GM12892 (cell line): ENCODE data around the gene TMC6.

Source experiments
- DNase-seq: peaks from one replicate; pipeline ENCODE4 v3.0.0; 2011; ENCODE audit not compliant: insufficient read length
- FAIRE-seq: peaks from 2 replicates; lab custom pipeline; 2011; peaks lifted over from hg19 to GRCh38; lab: Jason Lieb, UNC
- POLR2A ChIP-seq: IDR thresholded peaks from 2 replicates; pipeline ENCODE4 v1.6.1; 2011; ENCODE audit warnings: low read depth, low read length, control low read depth
- POLR2AphosphoS5 ChIP-seq: IDR thresholded peaks from 2 replicates; pipeline ENCODE4 v1.6.1; 2011; ENCODE audit warnings: low read depth, low read length, control low read depth
- TAF1 ChIP-seq: IDR thresholded peaks from 2 replicates; pipeline ENCODE4 v1.6.1; 2011; ENCODE audit warnings: low read depth, mild to moderate bottlenecking, control low read depth, low read length, borderline replicate concordance

Gene TMC6

DNA sequence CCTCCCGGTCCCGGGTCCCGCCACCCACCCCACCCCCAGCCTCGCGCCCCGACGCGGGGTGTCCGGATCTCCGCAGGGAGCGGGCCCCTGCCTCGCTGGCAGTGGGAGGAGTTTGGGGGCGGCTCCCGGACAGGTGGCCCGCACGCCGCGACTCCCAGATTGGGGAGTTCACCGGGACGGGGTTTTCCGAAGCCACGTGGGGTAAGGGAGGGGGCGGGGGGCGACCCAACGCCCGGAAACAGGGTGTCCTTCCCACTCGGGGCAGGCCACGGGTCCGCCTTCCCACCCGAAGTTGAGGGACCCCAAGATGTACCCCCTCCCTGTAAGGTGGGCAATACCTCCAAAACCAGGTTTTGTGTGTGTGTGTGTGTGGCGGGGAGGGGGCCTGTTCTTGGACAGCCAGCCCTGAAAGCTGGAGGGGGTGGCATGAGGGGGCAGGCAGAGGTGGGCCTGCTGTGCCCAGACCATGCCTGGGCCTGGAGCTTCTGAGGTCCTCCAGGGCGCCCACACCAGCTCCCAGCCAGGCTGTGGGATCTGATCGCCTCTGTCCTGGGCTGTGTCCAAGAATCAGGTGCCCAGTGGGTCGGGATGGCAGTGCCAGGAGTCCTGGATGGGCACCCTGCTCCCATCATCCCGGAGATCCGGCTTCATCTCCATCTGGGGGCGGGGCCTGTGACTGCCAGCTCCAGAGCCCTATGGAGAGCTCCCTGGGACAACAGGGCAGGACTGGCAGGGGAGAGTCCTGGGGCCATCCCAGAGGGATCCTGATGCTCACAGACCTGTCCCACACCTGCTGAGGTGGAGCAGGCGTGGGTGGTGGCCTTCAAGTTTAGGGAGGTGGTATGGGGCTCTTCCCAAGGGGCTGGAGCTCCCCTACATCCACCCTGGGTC lies 40.6 kb upstream of the TMC6 start:
- DNase-seq (peak; percentile 63), FAIRE-seq (peak; percentile 88)
- TF ChIP-seq POLR2A (no peak; the same call in 1 of the 2 replicates), TAF1 (no peak), POLR2AphosphoS5 (peak; percentile 10; the same call in 1 of the 2 replicates)

DNA sequence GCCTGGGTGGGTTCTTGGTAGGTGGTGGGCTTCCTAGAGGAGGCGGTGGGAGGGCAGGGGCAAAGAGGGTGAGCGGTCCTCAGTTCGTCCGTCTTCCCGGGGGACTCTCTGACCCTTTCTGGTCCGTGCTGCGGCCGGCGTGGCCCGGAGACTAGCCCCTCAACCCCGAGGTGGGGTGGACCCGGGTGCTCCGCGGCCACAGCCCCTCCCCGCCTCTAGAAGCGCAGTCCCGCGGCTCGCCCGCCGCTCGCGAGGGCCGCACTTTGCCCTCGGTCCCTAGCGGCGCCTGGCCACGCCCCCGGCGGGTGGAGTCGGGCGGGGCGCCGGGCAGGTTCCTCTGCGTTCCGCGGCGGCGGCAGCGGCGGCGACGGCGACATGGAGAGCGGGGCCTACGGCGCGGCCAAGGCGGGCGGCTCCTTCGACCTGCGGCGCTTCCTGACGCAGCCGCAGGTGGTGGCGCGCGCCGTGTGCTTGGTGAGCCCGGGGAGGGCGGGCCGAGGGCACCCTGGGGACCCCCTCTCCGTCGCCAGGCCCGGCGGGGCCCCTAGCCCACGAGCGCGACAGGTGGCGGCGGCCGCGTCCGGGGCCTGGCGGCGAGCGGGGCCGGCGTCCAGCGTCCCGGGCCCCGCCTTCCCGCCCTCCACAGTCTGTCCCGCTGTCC lies 39.8 kb upstream of the TMC6 start, which contains the start of gene SYNGR2:
TSS of gene SYNGR2 (plus strand) at position 340 of the 661 bp plus-strand sequence. CDS start at position 376, 36 bp downstream.
- DNase-seq = peak; percentile 94
- FAIRE-seq = peak; percentile 95
- TF ChIP-seq POLR2AphosphoS5 (peak; percentile 52; the same call in 1 of the 2 replicates), POLR2A (peak; percentile 79; the same call in 1 of the 2 replicates), TAF1 (peak; percentile 64; the same call in 1 of the 2 replicates)

DNA sequence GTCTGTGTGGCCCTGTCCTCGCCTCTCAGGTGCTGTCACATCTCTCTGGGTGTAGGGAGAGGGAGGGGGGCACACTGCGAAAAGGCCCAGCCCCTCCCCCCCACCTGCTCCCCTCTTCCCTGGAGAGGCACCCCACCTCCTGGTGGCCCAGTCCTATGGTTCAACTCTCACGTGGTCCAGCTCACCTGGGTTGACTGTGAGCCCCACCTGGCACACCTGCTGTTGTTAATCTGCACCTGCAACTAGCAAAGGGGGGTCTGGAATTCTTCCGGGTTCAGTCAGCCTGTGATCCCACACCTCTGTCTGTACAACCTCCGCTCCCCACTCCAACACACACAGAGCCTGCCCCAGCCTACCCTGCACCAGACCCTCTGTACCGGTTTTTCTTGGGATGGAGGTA lies 37.9 kb upstream of the TMC6 start:
- no peak for DNase-seq
- TF ChIP-seq POLR2AphosphoS5 = no peak
- TF ChIP-seq TAF1 = no peak
- no peak for TF ChIP-seq POLR2A

DNA sequence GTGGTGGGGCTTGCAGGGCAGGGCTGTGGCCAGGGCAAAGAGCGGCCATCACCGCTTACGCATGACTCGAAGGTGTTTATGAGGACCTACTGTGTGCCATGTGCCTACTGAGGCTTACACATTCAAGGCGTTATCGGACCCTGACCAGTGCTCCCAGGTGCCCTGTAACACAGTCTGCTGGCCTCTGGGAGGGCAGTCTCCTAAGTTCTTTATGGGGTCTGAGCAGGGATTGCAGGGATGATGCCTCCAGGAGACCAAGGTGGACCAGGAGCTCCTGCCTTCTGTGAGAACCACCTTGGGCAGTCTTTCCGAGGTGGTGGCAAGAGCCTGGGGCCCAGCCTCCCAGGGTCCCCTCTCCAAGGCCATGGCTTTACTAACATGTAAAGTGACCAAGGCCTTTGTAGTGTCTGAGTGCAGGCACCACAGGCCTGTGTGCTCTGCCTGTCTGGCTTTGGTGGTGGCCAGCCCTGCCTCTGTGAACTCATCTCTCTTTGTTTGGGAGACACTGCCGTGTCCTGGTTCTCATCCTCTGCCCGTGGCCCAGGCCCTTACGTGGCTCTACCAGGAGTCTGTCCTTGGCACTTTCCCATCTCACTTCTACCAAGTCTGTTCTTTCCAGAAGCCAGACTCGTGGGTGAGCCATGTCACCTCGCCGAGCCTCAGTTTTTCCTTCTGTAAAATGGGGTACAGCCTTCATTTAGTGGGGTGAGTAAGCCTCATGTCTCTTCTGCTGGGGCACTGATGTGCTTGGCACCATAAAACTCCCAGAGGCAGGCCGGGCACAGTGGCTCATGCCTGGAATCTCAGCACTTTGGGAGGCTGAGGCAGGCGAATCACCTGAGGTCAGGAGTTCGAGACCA lies 36.4 kb upstream of the TMC6 start:
- TF ChIP-seq POLR2A (no peak), TAF1 (no peak), POLR2AphosphoS5 (no peak)
- DNase-seq (no peak), FAIRE-seq (no peak)

More for the DNA sequence above, 37.9 kb upstream of the TMC6 start:
- no peak for FAIRE-seq

DNA sequence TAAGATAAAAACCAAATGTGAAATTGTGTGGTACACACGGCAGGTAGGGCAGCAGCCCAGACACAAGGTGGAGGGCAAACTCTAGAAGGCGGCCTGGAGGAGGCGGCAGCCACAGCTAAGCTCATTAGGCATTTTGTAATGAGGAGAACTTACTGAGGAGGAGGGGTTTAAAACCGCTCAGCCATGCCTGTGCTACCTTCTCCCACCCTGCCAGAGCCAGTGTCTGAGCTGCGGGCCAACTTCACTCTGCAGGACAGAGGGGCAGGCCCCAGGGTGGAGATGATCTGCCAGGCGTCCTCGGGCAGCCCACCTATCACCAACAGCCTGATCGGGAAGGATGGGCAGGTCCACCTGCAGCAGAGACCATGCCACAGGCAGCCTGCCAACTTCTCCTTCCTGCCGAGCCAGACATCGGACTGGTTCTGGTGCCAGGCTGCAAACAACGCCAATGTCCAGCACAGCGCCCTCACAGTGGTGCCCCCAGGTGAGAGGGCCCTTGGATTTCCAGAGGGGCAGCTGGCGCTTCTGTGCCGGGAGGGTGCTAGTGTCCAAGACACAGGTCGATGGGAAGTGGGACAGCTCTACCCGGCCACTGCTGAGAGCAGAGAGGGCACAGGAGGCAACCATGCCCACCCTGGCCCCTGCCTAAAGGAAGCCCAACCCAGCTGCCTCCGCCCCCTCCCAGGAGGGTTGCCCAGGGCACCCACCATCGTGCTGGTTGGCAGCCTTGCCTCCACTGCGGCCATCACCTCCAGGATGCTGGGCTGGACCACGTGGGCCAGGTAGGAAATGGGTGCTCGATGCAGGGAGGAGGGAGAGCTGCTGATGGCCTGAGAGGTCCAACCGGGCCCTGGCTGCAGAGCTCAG lies 35.6 kb upstream of the TMC6 start:
- TF ChIP-seq POLR2AphosphoS5 (no peak), TAF1 (no peak), POLR2A (no peak)
- no peak for DNase-seq
- no peak for FAIRE-seq

DNA sequence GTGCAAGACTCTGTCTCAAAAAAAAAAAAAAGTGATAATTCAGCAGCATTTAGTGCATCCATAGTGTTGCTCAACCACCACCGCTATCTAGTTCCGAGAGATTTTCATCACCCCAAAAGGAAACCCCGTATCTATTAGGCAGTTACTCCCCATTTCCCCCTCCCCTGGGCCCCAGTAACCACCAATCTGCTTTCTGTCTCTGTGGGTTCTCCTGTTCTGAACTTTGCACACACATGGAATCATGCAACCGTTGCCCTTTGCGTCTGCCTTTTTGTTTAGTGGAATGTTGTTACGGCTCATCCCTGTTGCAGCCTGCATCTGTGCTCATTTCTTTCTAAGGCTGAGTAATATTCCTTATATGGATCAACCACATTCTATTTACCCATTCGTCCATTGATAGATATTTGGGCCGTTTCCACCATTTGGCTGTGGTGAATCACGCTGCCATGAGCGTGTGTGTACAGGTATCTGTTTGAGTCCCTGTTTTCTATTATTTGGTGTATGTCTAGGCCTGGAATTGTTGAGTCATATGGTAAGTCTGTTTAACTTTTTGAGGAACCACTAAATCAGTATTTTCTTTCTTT lies 31.1 kb upstream of the TMC6 start:
- TF ChIP-seq TAF1 (no peak), POLR2A (no peak), POLR2AphosphoS5 (no peak)
- DNase-seq = no peak
- FAIRE-seq = peak; percentile 90

DNA sequence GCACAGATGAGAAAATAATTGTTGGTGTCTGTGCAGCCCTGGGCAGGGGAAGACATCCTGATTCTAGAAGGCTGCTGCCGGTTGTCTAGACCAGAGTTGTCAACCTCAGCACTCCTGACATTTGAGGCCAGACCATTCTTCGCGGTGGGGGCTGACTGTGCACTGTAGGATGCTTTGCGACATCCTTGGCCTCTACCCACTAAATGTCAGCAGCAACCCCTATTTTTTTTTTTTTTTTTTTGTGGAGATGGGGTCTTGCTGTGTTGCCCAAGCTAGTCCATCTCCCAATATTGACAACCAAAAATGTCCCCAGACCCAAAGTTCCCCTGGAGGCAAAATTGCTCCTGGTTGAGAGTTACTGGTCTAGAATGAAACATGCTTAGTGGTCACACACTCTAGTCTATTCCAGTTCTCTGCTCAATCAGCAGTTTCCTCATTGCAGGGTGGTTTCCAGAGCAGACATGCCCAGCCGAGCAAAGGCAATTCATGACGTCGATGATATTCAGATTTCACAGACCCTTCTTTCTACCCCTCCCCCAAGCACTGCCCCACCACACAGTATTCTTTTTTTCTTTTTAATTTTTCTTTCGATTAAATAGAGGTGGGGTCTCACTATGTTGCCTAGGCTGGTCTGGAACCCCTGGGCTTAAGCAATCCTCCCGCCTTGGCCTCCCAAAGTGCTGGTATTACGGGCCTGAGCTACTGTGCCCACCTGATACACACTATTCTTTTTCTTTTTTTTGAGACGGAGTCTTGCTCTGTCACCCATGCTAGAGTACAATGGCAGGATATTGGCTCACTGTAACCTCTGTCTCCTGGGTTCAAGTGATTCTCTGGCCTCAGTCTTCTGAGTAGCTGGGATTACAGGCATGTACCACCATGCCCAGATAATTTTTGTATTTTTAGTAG lies 26.6 kb upstream of the TMC6 start:
- peak; percentile 51; the same call in 1 of the 2 replicates for TF ChIP-seq TAF1
- peak; percentile 73 for TF ChIP-seq POLR2A
- peak; percentile 81 for TF ChIP-seq POLR2AphosphoS5
- DNase-seq (peak; percentile 53), FAIRE-seq (peak; percentile 95)

DNA sequence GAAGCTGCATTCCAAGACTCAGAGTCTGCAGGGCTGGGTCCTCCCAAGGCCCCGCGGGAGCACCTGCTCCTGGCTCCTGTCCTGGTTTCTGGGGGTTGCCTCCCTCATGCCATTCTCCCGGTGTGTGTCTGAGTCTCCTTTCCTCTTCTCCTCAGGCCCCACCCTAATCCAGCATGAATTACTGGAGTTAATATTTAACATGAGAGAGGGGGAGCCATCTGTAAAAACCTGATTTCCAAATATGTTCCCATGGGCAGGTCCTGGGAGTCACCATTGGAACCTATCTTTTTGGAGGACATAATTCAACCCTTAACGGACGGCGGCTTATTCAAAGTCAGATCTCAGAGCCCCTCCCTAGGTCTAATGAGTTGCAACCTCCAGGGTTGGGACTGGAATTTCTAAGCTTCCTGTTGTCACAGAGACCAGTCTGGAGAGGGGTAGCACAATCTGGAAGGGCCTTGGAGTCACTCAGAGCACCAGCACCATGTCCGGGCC lies 23.0 kb upstream of the TMC6 start:
- no peak for DNase-seq
- TF ChIP-seq TAF1 (no peak), POLR2A (no peak), POLR2AphosphoS5 (no peak)
- FAIRE-seq = no peak

DNA sequence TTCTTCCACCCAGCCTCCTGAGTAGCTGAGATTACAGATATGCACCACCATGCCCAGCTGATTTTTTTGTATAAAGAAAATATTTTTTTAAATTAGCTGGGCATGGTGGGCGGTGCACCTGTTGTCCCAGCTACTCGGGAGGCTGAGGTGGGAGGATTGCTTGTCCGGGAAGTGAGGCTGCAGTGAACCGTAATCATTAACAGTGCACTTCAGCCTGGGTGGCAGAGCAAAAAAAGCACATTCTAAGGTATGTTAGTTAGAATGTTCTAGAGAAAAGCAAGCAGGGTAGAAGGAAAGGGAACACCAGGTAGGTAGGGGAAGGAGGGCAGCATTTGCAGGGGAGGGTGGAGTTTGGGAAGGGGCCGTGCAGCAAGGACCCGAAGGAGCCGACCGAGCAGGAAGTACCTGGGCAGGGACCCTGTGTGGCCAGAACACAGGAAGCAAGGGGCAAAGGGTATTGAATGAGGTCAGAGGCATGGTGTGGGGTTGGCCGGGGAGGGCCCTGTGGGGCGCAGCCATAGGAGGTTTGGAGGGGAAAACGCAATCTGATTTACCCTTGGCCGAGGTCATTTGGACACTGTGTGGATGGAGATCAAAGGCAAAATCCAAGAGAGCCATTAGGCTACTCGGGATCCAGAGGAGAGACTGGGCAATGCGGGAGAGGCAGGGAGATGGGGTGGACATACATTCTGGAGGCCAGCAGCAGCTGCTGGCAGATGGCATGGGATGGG lies 19.9 kb upstream of the TMC6 start:
- FAIRE-seq = peak; percentile 81
- TF ChIP-seq POLR2A (no peak), TAF1 (no peak), POLR2AphosphoS5 (no peak)
- DNase-seq = no peak
